ENCODE results near the gene ZNF682.

DNA sequence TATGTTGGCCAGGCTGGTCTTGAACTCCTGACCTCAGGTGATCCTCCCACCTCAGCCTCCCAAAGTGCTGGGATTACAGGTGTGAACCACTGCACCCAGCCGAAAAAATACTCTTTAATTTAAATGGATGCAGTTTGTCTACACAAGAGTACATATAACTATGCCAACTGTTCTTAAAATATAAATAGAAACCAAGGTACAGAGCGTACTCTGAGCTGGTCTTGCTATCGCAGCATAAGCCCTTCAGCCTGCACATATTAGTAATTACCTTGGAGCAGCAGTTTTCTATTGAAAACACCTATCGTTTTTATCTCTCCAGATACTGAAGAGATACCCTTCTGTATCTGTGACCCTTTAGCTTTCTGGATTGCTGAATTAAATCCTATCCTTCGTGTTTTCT lies 3.4 kb downstream of the ZNF682 start:
- TF ChIP-seq ZNF384 (IDR thresholded peaks at IDR 0.05) (no peak), ELF4 (IDR thresholded peaks at IDR 0.05) (no peak), TARDBP (IDR thresholded peaks at IDR 0.05) (no peak), FOXM1 (IDR thresholded peaks at IDR 0.05; ENCODE audit: borderline replicate concordance) (no peak), FOXA1 (IDR thresholded peaks at IDR 0.05) (no peak), L3MBTL2 (conservative IDR thresholded peaks at IDR 0.05) (no peak), HDGF (IDR thresholded peaks at IDR 0.05; ENCODE audit: borderline replicate concordance) (no peak), SP1 (IDR thresholded peaks at IDR 0.05) (no peak), LEF1 (IDR thresholded peaks at IDR 0.05; ENCODE audit: borderline replicate concordance) (no peak), SUZ12 (IDR thresholded peaks at IDR 0.05) (no peak), ARNT (IDR thresholded peaks at IDR 0.05) (no peak), NFRKB (IDR thresholded peaks at IDR 0.05) (no peak)
- TF ChIP-seq, protein P1, sequence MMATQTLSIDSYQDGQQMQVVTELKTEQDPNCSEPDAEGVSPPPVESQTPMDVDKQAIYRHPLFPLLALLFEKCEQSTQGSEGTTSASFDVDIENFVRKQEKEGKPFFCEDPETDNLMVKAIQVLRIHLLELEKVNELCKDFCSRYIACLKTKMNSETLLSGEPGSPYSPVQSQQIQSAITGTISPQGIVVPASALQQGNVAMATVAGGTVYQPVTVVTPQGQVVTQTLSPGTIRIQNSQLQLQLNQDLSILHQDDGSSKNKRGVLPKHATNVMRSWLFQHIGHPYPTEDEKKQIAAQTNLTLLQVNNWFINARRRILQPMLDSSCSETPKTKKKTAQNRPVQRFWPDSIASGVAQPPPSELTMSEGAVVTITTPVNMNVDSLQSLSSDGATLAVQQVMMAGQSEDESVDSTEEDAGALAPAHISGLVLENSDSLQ (IDR thresholded peaks at IDR 0.05) = no peak

All from HEK293T (cell line).